ENCODE data around the gene SSRP1. TPM values are rescaled to one million over a fixed set of nuclear protein-coding genes. Genes with fewer than 3 reads are reported as not detected.
A peak's percentile ranks its signal among the peaks of the same experiment; 100 is the strongest.

SSRP1 gene
- total and polyA plus RNA-seq, 9 of the 15 experiments (the other 6 are each of a cell fraction or from before 2014, with no cell fraction given) = 91.1 to 416 (median 245) TPM

DNA sequence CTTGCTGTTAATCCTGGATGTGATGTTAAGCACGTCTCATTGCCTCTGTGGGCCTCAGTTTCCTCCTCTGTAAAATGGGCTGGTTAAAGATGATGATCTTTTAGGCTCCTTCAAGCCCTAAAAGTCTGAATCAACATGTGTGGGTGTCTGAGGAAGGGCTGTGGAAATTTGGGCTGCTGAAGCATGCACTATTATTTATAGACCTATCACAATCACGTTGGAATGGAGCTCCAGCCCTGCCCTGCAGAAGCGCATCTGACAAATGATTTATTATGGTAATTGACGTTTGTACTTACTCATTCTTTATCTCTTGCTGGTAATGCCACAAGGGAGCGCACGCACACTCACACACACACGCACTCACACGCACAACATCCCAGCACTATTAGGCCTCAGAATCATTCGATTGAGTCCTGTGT lies 22.9 kb upstream of the SSRP1 start (continued):
- TF ChIP-seq, protein P1, sequence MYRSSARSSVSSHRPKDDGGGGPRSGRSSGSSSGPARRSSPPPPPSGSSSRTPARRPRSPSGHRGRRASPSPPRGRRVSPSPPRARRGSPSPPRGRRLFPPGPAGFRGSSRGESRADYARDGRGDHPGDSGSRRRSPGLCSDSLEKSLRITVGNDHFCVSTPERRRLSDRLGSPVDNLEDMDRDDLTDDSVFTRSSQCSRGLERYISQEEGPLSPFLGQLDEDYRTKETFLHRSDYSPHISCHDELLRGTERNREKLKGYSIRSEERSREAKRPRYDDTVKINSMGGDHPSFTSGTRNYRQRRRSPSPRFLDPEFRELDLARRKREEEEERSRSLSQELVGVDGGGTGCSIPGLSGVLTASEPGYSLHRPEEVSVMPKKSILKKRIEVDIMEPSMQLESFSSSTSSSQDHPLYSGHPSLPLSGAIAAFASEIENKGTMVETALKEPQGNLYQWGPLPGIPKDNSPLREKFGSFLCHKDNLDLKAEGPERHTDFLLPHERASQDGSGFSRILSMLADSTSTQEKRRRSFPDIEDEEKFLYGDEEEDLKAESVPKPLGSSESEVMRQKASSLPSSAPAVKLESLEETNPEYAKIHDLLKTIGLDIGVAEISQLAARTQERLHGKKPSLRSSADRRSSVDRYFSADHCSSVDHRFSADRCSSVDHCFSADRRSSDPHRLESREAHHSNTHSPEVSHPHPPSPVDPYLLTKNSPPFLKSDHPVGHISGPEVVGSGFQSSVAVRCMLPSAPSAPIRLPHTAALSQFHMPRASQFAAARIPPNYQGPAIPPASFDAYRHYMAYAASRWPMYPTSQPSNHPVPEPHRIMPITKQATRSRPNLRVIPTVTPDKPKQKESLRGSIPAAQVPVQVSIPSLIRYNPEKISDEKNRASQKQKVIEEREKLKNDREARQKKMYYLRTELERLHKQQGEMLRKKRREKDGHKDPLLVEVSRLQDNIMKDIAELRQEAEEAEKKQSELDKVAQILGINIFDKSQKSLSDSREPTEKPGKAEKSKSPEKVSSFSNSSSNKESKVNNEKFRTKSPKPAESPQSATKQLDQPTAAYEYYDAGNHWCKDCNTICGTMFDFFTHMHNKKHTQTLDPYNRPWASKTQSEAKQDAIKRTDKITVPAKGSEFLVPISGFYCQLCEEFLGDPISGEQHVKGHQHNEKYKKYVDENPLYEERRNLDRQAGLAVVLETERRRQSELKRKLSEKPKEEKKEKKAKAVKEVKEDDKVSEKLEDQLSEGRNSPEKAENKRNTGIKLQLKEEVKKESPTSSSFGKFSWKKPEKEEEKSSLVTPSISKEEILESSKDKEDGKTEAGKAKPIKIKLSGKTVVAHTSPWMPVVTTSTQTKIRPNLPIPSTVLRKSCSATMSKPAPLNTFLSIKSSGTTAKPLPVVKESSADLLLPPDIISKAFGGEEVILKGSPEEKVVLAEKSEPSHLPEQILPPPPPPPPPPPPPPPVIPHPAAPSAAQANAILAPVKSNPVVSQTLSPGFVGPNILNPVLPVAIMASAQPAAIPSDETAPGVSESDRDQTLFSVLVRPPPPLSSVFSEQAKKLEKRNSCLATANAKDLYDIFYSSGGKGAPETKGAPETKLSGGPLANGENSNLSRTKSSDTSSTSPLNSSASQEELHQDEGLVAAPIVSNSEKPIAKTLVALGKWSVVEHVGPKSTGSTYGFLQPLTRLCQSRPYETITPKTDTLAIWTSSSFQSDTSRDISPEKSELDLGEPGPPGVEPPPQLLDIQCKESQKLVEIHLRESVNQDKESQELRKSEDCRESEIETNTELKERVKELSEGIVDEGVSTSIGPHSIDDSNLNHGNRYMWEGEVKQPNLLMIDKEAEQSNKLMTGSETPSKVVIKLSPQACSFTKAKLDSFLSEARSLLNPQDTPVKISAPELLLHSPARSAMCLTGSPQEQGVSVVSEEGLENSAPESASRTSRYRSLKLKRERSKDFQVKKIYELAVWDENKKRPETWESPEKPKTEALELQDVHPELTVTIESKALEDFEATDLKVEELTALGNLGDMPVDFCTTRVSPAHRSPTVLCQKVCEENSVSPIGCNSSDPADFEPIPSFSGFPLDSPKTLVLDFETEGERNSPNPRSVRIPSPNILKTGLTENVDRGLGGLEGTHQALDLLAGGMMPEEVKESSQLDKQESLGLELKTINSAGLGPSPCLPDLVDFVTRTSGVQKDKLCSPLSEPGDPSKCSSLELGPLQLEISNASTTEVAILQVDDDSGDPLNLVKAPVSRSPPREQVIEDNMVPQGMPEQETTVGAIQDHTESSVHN (IDR thresholded peaks at IDR 0.05; ENCODE audit: borderline replicate concordance in 1 of 2, low read depth in 1 of 2) = no peak
- no peak for TF ChIP-seq ETV5 (CRISPR knock-in tag; IDR thresholded peaks at IDR 0.05; ENCODE audit: low read depth)
- TF ChIP-seq, protein P2, sequence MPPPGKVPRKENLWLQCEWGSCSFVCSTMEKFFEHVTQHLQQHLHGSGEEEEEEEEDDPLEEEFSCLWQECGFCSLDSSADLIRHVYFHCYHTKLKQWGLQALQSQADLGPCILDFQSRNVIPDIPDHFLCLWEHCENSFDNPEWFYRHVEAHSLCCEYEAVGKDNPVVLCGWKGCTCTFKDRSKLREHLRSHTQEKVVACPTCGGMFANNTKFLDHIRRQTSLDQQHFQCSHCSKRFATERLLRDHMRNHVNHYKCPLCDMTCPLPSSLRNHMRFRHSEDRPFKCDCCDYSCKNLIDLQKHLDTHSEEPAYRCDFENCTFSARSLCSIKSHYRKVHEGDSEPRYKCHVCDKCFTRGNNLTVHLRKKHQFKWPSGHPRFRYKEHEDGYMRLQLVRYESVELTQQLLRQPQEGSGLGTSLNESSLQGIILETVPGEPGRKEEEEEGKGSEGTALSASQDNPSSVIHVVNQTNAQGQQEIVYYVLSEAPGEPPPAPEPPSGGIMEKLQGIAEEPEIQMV (tag; conservative IDR thresholded peaks at IDR 0.05; ENCODE audit: low read depth) = no peak
- no peak for TF ChIP-seq TBP (optimal IDR thresholded peaks at IDR 0.05; ENCODE audit: low read depth, low read length)
- TF ChIP-seq JUN (IDR thresholded peaks at IDR 0.05; ENCODE audit: borderline replicate concordance, low read depth, low read length) = peak; percentile 60; the same call in 1 of the 2 replicates
- TF ChIP-seq JUN (CRISPR knock-in tag; IDR thresholded peaks at IDR 0.05; ENCODE audit: borderline replicate concordance) = no peak
- no peak for TF ChIP-seq SMAD3 (CRISPR knock-in tag; conservative IDR thresholded peaks at IDR 0.05)
- TF ChIP-seq NBN (IDR thresholded peaks at IDR 0.05; ENCODE audit: low read depth) = no peak
- TF ChIP-seq RBFOX2 (IDR thresholded peaks at IDR 0.05; ENCODE audit: low read depth, low read length) = no peak
- no peak for TF ChIP-seq HMG20A (CRISPR knock-in tag; conservative IDR thresholded peaks at IDR 0.05)
- no peak for TF ChIP-seq ZFP30 (CRISPR knock-in tag; IDR thresholded peaks at IDR 0.05; ENCODE audit: borderline replicate concordance)
- TF ChIP-seq DACH1 (IDR thresholded peaks at IDR 0.05; ENCODE audit: partially characterized antibody) = peak; percentile 30
- peak; percentile 41; the same call in 1 of the 2 replicates for TF ChIP-seq CREM (IDR thresholded peaks at IDR 0.05; ENCODE audit: low read depth)
- TF ChIP-seq SETDB1 (IDR thresholded peaks at IDR 0.05; ENCODE audit: low read length) = no peak
- TF ChIP-seq PHF20 (IDR thresholded peaks at IDR 0.05; ENCODE audit: partially characterized antibody) = peak; percentile 35
- TF ChIP-seq MYNN (IDR thresholded peaks at IDR 0.05) = no peak
- no peak for TF ChIP-seq MYNN (CRISPR knock-in tag; IDR thresholded peaks at IDR 0.05)
- TF ChIP-seq DNMT1 (IDR thresholded peaks at IDR 0.05) = no peak
- TF ChIP-seq RHOXF2B (CRISPR knock-in tag; conservative IDR thresholded peaks at IDR 0.05) = no peak
- no peak for TF ChIP-seq RFX5 (IDR thresholded peaks at IDR 0.05; ENCODE audit: low read depth, low read length)
- 0 out of 2 replicates have a peak, but pooled peaks have one; percentile 28 for TF ChIP-seq MYC (IDR thresholded peaks at IDR 0.05; ENCODE audit: low read depth, low read length)
- no peak for TF ChIP-seq MYC (CRISPR knock-in tag; IDR thresholded peaks at IDR 0.05; ENCODE audit: borderline replicate concordance, low read depth)
- TF ChIP-seq ELF2 (CRISPR knock-in tag; IDR thresholded peaks at IDR 0.05) = 0 out of 2 replicates have a peak, but pooled peaks have one; percentile 22

All from K562 (cell line).